ENCODE results near the gene MAMDC4. TPM values are rescaled to one million over a fixed set of nuclear protein-coding genes. Genes with fewer than 3 reads are reported as not detected.
A peak's percentile ranks its signal among the peaks of the same experiment; 100 is the strongest.

The MAMDC4 gene
- total RNA-seq, 1 donor from 2014 or later = 6.1 TPM

- CTCF ChIA-PET = interaction anchor here (0.9 to 1.9 kb wide), 4 partner anchors 15 to 142 kb away, joined by 3 to 5 read pairs (median 4); no protein-coding TSS in a partner anchor
- peak; percentile 26 for ATAC-seq (ENCODE audit: low read depth)
Observed at GRCh38 chr9:136886610-136887597, 34.8 kb downstream of the MAMDC4 start.

DNA sequence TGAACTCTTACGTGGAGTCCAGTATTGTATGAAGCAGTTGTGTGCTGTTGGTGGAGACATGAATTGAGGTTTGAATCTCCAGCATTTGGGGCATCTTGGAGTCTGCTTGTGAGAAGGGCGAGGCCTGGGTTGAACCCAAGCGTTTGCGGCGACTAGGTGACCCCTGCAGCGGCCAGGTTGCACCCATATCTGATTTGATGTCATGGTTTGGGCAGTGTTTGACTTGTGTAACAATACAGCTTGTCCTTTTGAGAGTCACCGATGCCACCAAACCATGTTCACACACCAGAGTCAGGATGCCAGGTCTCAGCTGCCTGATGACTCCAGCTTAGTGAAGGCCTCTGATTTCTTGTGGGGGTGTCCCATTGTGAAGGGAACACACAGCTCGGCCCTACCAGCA, 36.3 kb downstream of the MAMDC4 start:
- H3K4me1 Mint-ChIP-seq = peaks cover 30% of the 10 kb centered on the region
- ATAC-seq (ENCODE audit: low read depth) (no peak), DNase-seq (no peak)
- H3K36me3 Mint-ChIP-seq (ENCODE audit: low read depth) = peaks cover 35% of the 10 kb centered on the region
- H3K27me3 Mint-ChIP-seq = no peaks in the 10 kb centered on the region
- H3K27ac Mint-ChIP-seq = no peak overlapping the region
- intact Hi-C loops (cut with micrococcal nuclease) = loop anchor here (10.0 kb wide), 1 partner anchor 336 kb away; the partner anchor contains the start of genes CYSRT1, RNF208 and RNF224
- ChIA-PET CTCF (interaction anchor here (1.0 kb wide), 1 partner anchor 131 kb away, joined by 3 read pairs; no protein-coding TSS in a partner anchor), POLR2A (interaction anchor here (3.8 kb wide), 1 partner anchor 12 kb away, joined by 95 read pairs; no protein-coding TSS in a partner anchor)
- no peaks in the 10 kb centered on the region for H3K9me3 Mint-ChIP-seq
- no peak for TF ChIP-seq CTCF (IDR thresholded peaks at IDR 0.05)
- no peak overlapping the region for H3K4me3 Mint-ChIP-seq

More at GRCh38 chr9:136886610-136887597, 34.8 kb downstream of the MAMDC4 start:
- POLR2A ChIA-PET = interaction anchor here (0.6 to 3.8 kb wide), 13 partner anchors 10 to 282 kb away, joined by 3 to 95 read pairs (median 7); partner anchors contain the start of genes AJM1, EDF1 and PAXX
- peaks cover 35% of the 10 kb centered on the region for H3K4me1 Mint-ChIP-seq
- intact Hi-C loops (cut with micrococcal nuclease) = loop anchor here (1.0 to 10.0 kb wide), 6 partner anchors 15 to 338 kb away; partner anchors contain the start of genes CYSRT1, FBXW5, PHPT1 and RABL6
- no peak for TF ChIP-seq CTCF (IDR thresholded peaks at IDR 0.05)
- H3K27me3 Mint-ChIP-seq = no peaks in the 10 kb centered on the region
- peak overlapping the region; percentile 91 for H3K4me3 Mint-ChIP-seq
- H3K27ac Mint-ChIP-seq = peak overlapping the region; percentile 88
- no peaks in the 10 kb centered on the region for H3K9me3 Mint-ChIP-seq
- DNase-seq = no peak
- H3K36me3 Mint-ChIP-seq (ENCODE audit: low read depth) = peaks cover 28% of the 10 kb centered on the region

- no peak for DNase-seq
- H3K36me3 Mint-ChIP-seq (ENCODE audit: low read depth) = peaks cover 43% of the 10 kb centered on the region
- no peak overlapping the region for H3K4me3 Mint-ChIP-seq
- no peak overlapping the region for H3K27ac Mint-ChIP-seq
- no peaks in the 10 kb centered on the region for H3K9me3 Mint-ChIP-seq
- intact Hi-C loops (cut with micrococcal nuclease) = loop anchor here (10.0 kb wide), 1 partner anchor 335 kb away; the partner anchor contains the start of genes CYSRT1, RNF208 and RNF224
- H3K27me3 Mint-ChIP-seq = no peaks in the 10 kb centered on the region
- peaks cover 37% of the 10 kb centered on the region for H3K4me1 Mint-ChIP-seq
- ChIA-PET CTCF (no interaction called here), POLR2A (no interaction called here)
- no peak for TF ChIP-seq CTCF (IDR thresholded peaks at IDR 0.05)
- ATAC-seq (ENCODE audit: low read depth) = no peak
Observed at GRCh38 chr9:136889858-136890257, 37.7 kb downstream of the MAMDC4 start.

DNA sequence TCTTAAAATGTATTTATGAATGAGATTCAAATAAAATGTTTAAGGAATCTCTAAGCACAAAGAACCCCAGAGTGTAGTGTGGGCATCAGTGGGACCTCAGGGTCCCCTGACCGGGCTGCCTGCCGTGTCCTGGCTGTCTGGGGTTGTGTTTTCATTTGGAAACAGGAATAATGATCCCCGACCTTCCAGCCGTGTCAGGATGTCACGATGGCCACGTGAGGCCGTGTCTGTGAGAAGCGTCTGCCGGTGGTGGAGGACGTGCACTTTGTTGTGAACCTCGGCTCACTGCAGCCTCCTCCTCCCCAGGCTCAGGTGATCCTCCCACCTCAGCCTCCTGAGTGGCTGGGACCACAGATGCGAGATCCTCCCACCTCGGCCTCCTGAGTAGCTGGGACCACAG, 38.5 kb downstream of the MAMDC4 start:
- ChIA-PET POLR2A (interaction anchor here (0.7 kb wide), 1 partner anchor 29 kb away, joined by 5 read pairs; no protein-coding TSS in a partner anchor), CTCF (interaction anchor here (0.7 kb wide), 1 partner anchor 14 kb away, joined by 3 read pairs; no protein-coding TSS in a partner anchor)
- Mint-ChIP-seq H3K36me3 (ENCODE audit: low read depth) (peaks cover 49% of the 10 kb centered on the region), H3K4me1 (peaks cover 34% of the 10 kb centered on the region), H3K27me3 (no peaks in the 10 kb centered on the region), H3K9me3 (no peaks in the 10 kb centered on the region), H3K27ac (no peak overlapping the region), H3K4me3 (no peak overlapping the region)
- TF ChIP-seq CTCF (IDR thresholded peaks at IDR 0.05) = no peak
- no peak for ATAC-seq (ENCODE audit: low read depth)
- intact Hi-C loops (cut with micrococcal nuclease) = no loop called here
- no peak for DNase-seq

DNA sequence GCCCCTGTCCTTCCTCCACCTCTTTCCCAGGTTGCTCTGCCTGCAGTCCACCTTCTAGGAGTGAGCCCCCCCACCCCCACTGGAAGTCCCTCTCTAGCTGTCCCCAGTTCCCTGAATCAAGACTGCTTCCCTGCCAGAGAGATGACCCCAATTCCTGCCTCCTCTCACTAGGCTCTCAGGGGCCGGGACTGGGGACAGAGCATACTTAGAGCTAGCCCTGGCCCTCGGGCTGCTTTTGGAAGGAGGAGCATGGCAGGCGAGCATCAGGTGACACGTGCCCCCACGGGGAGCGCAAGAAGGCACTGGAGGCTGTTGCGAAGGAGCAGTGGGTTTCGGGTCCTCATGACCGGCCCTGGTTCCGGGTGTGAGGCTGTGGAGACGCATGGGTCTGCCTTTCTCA, 43.9 kb downstream of the MAMDC4 start:
- Mint-ChIP-seq H3K27me3 (no peaks in the 10 kb centered on the region), H3K27ac (no peak overlapping the region), H3K36me3 (ENCODE audit: low read depth) (peaks cover 58% of the 10 kb centered on the region), H3K4me1 (peaks cover 45% of the 10 kb centered on the region), H3K4me3 (no peak overlapping the region), H3K9me3 (no peaks in the 10 kb centered on the region)
- ChIA-PET CTCF (no interaction called here), POLR2A (interaction anchor here (8.2 kb wide), 1 partner anchor 9 kb away, joined by 95 read pairs; the partner anchor contains the start of gene TRAF2)
- intact Hi-C loops (cut with micrococcal nuclease) = no loop called here
- no peak for ATAC-seq (ENCODE audit: low read depth)
- no peak for TF ChIP-seq CTCF (IDR thresholded peaks at IDR 0.05)
- no peak for DNase-seq
